Parathyroid adenoma (tissue), 2 donors: ENCODE results near the gene TMEM269.

Source experiments
- H2AFZ ChIP-seq: fragments of 300-600 bp; sonication (generic); one replicate; pipeline ENCODE4 v1.7.0; 2017; ENCODE audit warnings: antibody characterized with exemption, mild to moderate bottlenecking
- H3K27ac ChIP-seq: fragments of 300-600 bp; sonication (generic); one replicate; pipeline ENCODE4 v1.7.0; 2017
- H3K27me3 ChIP-seq: fragments of 300-600 bp; sonication (generic); one replicate; pipeline ENCODE4 v1.7.0; 2017; ENCODE audit warnings: low read length; ENCODE audit not compliant: control insufficient read depth, insufficient read depth
- H3K36me3 ChIP-seq: fragments of 300-600 bp; sonication (generic); one replicate; pipeline ENCODE4 v1.7.0; 2017; ENCODE audit warnings: low read length; ENCODE audit not compliant: control insufficient read depth, insufficient read depth
- H3K4me1 ChIP-seq: fragments of 300-600 bp; sonication (generic); one replicate; pipeline ENCODE4 v1.7.0; 2017; ENCODE audit warnings: control low read depth
- H3K4me2 ChIP-seq: fragments of 300-600 bp; sonication (generic); one replicate; pipeline ENCODE4 v1.7.0; 2017; ENCODE audit warnings: low read length
- H3K4me3 ChIP-seq: fragments of 300-600 bp; sonication (generic); one replicate; pipeline ENCODE4 v1.7.0; 2017; ENCODE audit warnings: low read depth, low read length
- H3K79me2 ChIP-seq: fragments of 300-600 bp; sonication (generic); one replicate; pipeline ENCODE4 v1.7.0; 2017; ENCODE audit warnings: control low read depth
- H3K9ac ChIP-seq: fragments of 300-600 bp; sonication (generic); one replicate; pipeline ENCODE4 v1.7.0; 2017; ENCODE audit warnings: mild to moderate bottlenecking
- H3K9me3 ChIP-seq: fragments of 300-600 bp; sonication (generic); one replicate; pipeline ENCODE4 v1.7.0; 2017; ENCODE audit warnings: low read length; ENCODE audit not compliant: control insufficient read depth
- TF ChIP-seq, protein P1 (sequence below): fragments of 300-600 bp; sonication (generic); IDR thresholded peaks from one replicate; pipeline ENCODE4 v1.7.0; 2017; ENCODE audit warnings: antibody characterized with exemption, mild to moderate bottlenecking
- donor health status: primary hyperparathyroidism.

Gene TMEM269

DNA sequence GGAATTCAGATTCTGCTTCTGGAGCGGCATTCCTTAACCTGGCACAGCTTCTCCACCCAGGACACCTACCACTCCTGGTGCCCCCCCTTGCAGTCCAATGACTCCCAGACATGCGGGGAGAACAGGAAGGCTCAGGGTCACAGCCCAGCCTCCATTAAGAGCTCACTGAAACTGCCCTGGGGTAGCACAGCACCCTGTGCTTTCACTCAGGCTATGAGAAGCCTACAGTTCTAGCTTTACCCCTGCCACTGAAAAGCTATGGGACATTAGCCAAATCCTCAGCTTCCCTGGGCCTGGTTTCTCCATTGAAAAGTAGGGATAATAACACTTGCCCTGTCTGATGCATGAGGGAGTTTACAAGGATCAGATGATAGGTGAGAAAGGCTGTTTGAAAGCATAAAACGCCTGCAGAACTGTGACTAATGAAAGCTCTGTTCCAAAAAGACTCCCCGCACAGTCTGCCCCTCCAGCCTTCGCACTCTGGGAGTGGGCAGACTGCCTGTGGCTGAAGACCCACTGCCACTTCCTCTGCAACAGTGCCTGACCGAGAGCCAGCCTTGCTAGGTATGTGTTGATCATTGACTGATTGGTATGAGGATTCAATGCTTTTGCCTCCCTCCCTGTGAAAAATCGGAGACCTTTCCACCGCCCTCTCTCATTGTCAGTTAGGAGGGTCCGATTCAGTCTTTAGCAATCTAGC, 42.0 kb upstream of the TMEM269 start:
- no peaks in the 10 kb centered on the region for H3K9me3 ChIP-seq
- no peaks in the 10 kb centered on the region for H3K4me1 ChIP-seq
- no peak overlapping the region for H3K4me3 ChIP-seq
- no peak overlapping the region for H2AFZ ChIP-seq
- no peaks in the 10 kb centered on the region for H3K36me3 ChIP-seq
- no peak overlapping the region for H3K9ac ChIP-seq
- no peak overlapping the region for H3K27ac ChIP-seq
- no peaks in the 10 kb centered on the region for H3K79me2 ChIP-seq
- H3K27me3 ChIP-seq, result no peaks in the 10 kb centered on the region
- no peak overlapping the region for H3K4me2 ChIP-seq
- TF ChIP-seq, protein P1, sequence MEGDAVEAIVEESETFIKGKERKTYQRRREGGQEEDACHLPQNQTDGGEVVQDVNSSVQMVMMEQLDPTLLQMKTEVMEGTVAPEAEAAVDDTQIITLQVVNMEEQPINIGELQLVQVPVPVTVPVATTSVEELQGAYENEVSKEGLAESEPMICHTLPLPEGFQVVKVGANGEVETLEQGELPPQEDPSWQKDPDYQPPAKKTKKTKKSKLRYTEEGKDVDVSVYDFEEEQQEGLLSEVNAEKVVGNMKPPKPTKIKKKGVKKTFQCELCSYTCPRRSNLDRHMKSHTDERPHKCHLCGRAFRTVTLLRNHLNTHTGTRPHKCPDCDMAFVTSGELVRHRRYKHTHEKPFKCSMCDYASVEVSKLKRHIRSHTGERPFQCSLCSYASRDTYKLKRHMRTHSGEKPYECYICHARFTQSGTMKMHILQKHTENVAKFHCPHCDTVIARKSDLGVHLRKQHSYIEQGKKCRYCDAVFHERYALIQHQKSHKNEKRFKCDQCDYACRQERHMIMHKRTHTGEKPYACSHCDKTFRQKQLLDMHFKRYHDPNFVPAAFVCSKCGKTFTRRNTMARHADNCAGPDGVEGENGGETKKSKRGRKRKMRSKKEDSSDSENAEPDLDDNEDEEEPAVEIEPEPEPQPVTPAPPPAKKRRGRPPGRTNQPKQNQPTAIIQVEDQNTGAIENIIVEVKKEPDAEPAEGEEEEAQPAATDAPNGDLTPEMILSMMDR, result no peak

DNA sequence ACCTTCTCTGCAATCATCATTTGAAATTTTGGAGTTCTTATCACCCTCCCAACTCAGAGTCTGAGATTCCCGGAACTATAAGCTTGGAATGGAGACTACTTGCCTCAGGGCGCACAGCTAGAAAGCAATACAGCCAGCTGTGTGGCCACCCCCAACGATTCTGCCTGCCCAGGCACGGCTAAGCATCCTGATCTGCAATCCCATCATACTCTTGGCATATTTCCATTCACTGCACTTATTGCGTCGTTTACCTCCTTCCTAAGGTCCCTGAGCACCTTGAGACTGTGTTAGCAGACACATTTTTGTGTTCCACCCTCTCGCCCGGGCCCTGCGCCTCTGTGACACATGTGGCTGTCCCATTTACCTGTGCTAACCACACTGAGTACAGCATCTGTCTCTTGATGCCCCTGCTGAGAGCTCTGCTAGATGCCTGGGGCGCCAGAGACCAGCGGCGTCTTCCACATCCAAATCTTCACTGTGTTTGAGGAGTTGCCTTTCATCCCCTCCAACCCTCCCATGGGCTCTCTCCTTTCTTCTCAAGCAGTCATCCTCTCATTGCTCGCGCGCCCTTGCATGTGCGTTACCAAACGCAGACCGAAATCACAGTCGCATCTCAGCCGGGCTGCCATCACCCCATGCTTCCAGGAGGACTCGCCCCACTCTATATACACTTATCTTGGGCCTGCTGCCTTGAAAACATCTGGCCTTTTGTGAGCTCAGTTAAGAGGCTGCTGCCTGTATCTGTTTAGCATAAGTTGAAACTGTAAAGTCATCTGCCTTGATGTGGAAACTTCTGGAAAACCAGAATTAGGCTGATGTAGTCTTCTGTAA, 41.3 kb upstream of the TMEM269 start:
- no peaks in the 10 kb centered on the region for H3K4me1 ChIP-seq
- TF ChIP-seq, protein P1, result no peak
- H2AFZ ChIP-seq, result no peak overlapping the region
- no peak overlapping the region for H3K9ac ChIP-seq
- no peaks in the 10 kb centered on the region for H3K27me3 ChIP-seq
- no peaks in the 10 kb centered on the region for H3K36me3 ChIP-seq
- H3K79me2 ChIP-seq, result no peaks in the 10 kb centered on the region
- no peaks in the 10 kb centered on the region for H3K9me3 ChIP-seq
- H3K27ac ChIP-seq, result no peak overlapping the region
- H3K4me2 ChIP-seq, result no peak overlapping the region
- H3K4me3 ChIP-seq, result no peak overlapping the region

- Histone ChIP-seq H3K9ac (no peak overlapping the region), H3K9me3 (no peaks in the 10 kb centered on the region), H2AFZ (no peak overlapping the region), H3K4me2 (no peak overlapping the region), H3K27ac (no peak overlapping the region), H3K79me2 (no peaks in the 10 kb centered on the region), H3K36me3 (no peaks in the 10 kb centered on the region), H3K27me3 (no peaks in the 10 kb centered on the region), H3K4me1 (no peaks in the 10 kb centered on the region), H3K4me3 (no peak overlapping the region)
- TF ChIP-seq, protein P1, result no peak
Measured at GRCh38 chr1:42744148-42744413, 40.7 kb upstream of the TMEM269 start.

DNA sequence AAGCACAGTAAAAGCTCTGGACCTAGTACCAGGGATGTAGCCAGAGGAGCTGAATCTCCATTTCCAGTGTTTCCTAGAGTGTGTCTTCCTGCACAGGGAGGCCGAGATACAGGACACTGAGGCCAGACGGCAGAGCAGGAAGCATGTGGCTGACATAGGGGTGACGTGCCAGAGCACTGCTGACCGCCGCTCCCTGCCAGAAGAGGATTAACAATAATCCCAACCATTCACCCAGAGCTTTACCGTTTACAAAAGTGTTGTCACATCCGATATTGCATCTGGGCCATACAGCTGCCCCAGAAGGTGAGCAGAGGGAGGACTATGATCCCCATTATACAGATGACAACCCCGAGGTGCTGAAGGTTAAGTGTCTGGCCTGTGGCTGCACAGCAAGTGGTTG, 38.9 kb upstream of the TMEM269 start:
- no peaks in the 10 kb centered on the region for H3K27me3 ChIP-seq
- no peaks in the 10 kb centered on the region for H3K4me1 ChIP-seq
- H3K27ac ChIP-seq, result no peak overlapping the region
- no peaks in the 10 kb centered on the region for H3K79me2 ChIP-seq
- H3K9ac ChIP-seq, result no peak overlapping the region
- TF ChIP-seq, protein P1, result no peak
- H3K4me3 ChIP-seq, result no peak overlapping the region
- H2AFZ ChIP-seq, result no peak overlapping the region
- H3K4me2 ChIP-seq, result no peak overlapping the region
- H3K9me3 ChIP-seq, result no peaks in the 10 kb centered on the region
- H3K36me3 ChIP-seq, result no peaks in the 10 kb centered on the region
